HG02623 (cell line): ENCODE data around the gene RBMS1.

Experiments
- ATAC-seq: cut with Tn5 transposase; IDR thresholded peaks from one replicate; pipeline ENCODE4 v1.9.1; 2021; ENCODE audit warnings: moderate library complexity; ENCODE audit not compliant: unreplicated experiment

Gene RBMS1

DNA sequence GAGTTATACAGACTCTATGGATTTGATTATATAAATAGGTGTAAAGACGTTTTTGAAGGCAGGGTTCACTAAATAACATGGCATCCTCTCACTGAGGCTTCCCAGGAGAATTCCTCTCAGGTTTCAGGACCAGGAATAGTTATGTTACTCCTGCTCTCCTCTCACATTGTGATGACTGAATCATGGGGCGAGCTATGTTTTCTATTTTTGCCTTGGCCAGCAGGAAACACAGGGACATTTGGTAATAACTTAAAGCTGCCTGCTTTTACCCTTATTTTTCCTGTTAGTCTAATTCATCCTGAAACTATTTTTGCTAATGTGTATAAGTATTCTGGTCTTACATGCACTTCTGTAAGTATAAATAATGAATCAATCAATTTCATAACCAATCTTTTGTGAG is 178.3 kb downstream of the RBMS1 start:
- ATAC-seq = no peak

DNA sequence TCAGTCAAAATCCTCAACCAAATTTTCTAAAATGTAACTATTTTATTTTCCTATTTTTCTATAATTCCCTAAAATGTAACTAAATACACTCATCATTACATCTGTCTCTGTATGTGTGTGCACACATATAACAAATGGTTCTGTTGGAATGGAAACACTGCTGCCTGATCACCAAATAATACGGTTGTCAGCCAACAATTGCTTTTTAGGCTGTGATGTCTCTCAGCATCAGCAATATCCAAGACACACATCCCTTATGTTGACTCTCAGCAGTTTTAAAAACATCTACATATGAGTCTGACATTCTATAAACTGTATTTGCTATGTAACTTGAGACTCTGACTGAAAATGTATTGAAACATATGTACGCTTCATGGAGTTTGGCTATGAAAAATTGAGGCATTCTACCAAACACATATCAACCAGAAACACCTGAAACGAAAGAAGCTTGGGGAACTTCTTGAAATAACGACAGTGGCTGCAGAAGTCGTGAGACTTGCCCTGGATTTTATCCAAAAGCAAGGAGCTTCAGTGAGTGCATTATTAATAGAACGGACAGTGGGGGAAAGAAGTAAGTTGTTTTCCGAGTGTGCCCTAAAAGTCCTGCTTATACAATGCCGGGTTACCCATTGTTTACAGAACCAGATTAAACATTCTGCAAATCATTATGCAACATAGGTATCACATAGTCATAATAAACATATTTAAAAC is 183.3 kb downstream of the RBMS1 start:
- no peak for ATAC-seq

DNA sequence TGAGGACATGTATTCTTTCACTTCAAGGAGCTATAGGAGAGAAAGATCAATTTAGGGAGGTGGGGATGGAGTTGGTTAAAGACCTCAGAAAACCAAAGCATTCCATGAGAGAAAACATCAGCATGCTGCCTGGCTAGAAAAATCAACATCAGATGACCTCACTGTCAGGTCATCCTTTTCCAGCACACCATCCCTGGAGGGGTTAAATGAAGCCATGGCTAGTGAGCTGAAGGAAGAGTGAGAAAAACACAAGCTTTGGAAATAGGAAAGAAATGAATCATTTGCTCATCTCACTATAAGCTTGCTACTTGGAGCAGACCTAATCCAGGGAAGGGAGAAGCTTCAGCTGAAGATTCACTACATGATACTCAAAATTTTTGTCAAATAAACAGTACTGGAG is 184.0 kb downstream of the RBMS1 start:
- ATAC-seq = no peak

DNA sequence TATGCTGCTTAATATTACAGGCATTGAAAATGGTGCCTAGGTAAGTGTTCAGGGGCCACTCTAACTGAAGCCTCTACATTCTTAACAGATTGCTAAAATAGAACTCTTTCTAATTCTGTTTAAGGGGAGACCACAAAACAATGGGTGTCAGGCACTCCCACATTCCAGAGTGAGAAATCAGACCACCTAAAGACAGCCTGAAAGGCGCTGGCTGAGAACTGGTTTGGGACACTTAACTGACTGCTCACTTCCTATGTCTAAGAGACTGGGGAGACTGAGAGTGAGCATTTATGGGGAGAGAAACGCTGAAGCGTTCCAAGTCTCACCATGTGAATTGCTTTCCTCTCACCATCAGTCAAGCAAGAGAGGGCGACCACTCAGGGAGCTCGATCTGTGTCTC is 184.7 kb downstream of the RBMS1 start:
- ATAC-seq = no peak

DNA sequence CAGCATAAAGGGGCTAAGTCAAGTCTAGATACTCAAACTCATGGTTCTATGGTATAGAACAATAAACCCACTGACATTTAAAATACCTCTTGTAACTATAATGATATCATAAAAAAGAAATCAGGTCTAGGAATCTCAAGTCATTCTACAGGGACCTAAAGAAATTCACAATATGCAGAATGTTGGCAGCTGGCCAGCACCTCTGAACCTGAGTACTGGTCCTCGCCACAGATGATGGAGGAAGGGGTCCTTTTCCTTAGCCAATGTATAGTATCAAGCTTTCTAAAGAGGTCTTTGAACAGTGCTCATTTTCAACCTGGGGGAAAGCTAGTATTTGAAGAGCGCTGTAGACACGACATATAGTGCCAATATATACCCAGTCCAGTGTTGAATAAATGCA is 185.1 kb downstream of the RBMS1 start:
- no peak for ATAC-seq

DNA sequence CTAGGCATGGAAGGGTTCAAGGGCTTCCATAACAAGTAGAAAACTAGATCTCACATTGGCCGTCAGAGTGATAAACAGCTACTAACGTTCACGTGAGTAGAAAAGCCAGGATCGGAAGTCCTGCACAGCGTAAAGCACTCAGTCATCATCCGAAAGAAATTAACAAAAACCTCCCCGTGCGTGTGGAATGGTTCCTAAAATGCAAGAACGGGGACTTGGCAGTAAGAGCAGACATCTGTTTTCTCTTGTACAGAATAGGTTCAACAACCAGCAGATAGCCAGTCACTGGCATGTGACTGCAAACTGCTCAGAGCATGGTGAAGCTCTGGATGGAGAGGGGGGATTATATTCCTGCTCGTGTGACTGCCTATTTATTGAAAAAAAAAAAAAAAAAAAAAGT is 186.6 kb downstream of the RBMS1 start:
- ATAC-seq = no peak

DNA sequence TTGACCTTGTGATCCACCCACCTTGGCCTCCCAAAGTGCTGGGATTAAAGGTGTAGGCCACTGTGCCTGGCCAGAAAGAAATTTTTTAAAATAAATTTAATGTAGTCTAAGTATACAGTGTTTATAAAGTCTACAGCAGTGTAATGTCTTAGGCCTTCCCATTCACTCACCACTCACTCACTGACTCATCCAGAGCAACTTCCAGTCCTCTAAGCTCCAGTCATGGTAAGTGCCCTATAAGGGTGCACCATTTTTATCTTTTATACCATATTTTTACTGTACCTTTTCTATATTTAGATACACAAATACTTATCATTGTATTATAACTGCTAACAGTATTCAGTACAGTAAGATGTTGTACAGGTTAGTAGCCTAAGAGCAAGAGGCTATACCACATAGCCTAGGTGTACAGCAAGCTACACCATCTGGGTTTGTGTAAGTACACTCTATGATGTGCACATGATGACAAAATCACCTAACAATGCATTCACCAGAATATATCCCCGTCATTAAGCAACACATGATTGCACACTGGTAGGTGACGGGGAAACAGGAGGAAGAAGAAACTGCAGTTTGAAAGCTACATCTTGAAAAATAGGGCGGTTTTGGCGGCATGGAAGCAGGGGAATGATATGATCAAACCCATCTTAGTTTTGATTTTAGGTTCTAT is 188.4 kb downstream of the RBMS1 start:
- ATAC-seq = no peak

DNA sequence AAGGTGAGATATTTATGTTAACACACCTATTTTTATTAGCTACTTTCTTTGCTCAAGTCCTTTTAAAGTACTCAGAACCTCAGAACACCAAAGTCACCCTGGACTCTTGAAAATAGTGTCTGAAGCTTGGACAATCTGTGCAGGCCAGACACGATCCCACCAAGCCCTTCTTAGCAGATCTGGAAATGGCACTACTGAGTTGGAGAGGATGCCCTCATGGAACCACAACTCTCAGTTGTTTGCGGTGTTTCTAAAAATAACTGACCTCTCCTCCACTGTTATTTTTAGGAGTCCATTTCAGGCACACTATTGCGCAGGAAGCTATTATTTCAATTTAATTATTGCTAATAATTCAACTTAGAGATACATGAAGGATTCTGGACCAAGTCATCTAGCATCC is 190.1 kb downstream of the RBMS1 start:
- no peak for ATAC-seq

DNA sequence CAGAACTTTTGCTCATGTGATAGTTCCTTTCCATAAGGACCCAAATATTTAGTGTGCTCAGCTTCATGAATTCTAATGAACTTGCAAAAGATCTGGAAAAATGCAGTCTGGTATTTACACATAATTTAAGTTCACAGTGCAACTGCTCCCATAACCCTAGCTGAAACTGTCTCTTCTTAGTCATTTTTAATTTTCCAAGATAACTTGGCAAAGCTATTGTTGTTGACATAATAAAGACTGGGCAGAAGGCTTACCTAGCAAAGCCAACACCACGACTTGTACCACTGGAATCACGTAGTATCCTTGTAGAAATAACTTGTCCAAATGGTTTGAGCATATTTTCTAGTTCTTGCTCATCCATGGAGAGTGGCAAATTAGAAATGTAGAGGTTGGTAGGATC is 190.5 kb downstream of the RBMS1 start:
- ATAC-seq = no peak

DNA sequence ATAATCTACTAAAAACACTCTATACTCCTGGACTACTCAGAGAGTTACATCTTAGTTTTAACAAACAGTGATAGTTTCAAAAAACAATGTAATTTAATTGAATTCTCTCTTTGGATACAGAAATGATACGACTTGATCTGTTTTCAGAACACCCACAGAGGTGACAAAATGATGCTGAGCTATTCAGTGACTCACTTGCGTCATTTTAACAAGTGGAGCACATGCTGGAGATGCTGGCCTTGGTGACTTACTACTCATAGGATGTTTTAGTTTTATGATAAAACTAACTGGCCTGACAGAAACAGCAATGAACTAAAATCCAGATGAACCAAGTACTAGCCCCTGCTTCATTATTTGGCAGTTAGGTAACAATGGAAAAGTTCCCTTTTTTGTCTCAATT is 192.2 kb downstream of the RBMS1 start:
- ATAC-seq = no peak

DNA sequence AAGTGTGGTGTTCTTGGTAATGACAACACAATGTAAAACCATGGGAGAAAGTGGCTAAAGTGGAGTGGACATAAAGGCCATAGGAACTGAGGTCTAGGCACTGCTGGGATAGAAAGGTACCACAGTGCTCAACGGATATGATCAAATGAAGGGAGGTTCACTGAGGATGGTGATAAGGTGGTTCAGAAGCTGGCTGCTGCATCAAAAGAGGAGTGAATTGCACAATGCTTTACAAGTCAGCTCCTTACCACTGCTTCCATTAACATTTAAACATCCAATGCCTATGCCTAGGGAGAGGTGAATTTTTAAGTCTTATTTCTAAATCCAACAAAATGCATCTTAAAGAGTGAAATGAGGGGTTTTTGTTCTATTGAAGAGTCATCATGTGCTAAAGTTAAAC is 193.4 kb downstream of the RBMS1 start:
- no peak for ATAC-seq

DNA sequence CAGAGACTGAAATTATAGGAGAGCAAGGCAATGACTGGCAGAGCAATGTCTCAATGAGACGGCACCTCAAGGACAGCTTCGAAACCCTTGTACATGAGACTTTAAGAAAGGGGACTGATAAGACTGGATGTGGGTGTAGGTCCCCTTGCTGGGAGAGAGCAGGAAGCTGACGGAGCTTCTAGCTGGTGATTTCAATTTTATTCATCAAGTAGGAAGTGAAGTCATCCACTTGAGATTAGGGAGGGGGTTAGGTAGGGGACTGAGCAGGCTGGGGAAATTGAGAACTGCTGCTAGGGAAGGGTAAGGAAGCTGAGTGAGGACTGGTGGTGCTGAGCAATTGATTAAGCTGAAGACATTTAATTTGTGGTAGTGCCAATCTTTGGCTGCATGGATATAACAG is 194.1 kb downstream of the RBMS1 start:
- no peak for ATAC-seq

DNA sequence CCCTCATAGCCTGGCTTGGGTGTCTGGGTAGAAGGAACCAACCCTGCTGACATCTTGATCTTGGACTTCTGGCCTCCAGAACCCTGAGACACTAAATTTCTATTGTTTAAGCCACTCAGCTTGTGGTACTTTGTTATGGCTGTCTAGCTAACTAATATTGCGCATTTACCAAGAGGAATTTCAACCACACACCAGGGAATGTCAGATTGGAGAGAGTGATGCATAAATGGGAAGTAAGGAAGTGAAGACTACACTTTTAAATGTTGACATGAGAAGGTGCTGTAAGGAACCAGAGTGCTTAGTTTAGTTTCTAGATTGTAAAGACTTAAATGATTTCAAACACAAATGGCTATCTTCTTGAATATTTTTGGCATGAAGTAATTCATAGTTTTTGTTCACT is 194.6 kb downstream of the RBMS1 start:
- no peak for ATAC-seq

DNA sequence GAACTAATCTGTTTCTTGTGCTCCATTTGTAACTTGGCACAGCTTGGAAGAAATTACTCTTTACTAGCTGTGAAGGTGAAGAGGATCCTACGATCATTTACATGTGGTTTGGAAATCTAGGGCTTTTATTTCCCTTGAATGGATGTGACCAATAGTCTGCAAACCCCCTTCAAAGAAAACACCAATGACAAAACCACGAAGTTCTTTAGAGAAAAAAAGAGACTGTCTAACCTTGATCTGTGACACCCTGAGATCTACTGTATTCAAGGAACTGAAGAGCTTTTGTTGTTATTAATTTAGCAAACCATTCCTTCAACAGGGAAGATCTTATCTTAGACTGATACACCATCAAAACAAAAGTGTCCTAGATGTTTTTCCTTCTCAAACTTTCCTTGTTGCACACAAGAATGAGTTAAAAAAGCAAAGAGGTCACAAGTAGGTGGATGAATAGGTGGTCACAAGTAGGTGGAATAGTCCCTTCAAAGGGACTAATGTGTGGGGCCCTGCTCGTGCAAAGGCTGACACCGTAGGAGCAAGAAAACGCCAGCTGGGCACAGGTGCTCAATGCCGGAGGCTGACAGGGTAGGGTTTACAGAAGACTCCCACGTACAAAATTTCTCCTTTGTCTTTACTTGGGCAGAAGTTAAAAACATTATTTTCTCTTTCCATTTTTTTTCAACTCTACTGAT is 197.9 kb downstream of the RBMS1 start:
- ATAC-seq = no peak

DNA sequence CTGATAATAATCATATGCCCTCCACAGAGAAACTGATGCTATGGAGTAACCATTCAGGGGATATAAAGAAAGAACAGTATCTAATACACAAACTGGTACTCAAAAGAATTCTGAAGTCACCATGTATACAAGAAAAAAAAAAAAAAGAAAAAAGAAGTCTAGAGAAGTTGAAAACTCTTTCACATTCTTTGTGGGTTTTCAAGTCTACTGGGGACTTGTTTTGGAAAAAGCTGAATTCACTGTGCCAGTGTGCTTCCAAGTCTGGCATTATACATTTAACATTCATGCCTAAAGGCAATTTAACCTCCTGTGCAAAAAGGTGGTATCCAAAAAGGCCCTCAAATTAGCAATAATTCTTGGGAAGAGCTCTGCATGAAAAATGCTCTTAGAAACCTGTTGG is 198.7 kb downstream of the RBMS1 start:
- no peak for ATAC-seq

DNA sequence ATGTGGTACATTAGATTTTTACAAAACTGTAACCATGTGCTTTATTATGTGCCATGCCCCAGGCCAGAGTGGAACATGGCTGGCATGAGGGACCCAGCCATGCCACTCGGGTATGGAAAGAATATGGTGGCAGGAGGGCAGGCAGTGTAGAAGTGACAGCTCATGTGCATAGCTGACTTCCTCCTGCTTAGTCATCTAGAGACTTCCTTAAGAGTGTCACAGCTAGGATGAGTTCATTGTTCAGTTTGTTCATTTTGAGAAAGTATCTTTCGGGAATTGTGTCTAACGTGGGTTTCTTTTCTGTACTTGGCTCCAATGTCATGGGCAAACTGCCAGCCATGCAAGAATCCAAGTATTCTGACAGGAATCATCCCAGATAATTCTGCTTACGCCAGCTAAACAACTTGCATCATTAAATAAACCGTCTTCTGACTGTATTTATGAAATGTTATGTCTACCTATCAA is 199.2 kb downstream of the RBMS1 start:
- peak; percentile 78 for ATAC-seq

DNA sequence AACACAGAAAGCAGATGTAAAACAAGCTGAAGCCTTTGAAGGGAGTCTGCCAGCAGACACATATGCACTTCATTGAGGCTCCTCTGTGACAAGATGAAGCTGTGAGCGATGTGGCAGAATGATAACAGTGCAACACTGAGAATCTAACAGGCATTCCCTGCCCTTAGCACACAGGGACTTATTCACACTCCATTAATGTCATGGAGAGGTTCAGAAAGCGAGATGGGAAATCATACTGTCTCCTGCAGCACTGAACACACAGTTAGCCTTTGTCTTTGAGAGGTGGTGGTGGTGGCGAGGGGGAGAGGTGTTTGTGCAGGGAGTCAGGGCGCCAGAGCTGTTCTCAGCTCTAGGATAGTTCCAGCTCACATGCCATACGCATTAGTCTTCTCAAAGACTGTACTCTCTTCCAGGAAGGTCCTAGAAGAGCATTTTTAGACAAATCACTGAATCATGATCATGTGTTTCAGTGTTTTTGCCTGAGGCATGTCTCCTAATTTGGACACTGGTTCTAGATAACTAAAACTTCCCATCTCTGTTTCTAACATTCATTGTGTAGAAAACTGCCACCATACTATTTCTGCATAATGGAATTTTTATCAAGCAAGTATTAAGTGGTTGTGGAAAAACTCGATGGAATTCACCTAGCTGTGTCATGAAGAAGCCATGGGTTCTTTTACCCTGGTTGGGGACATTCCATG is 200.1 kb downstream of the RBMS1 start:
- ATAC-seq = no peak

DNA sequence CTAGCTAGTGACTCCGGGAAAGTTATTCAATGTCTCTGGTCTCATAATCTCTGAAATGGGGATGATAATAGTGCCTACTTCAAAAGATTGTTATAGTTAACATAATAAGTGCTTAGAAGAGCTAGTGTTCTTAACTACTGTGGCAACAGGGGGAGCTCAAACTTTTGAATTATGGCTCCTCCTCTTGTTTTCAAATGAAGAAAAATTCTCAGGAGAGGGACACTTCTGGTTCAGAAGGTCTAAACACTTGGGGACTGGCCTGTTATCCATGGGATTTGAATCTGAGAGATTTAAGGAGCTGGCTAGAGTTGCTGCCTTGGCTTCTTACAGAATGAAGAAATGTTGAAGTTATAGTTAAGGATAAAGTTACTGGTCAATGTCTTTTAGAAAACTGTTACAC is 201.4 kb downstream of the RBMS1 start:
- no peak for ATAC-seq

DNA sequence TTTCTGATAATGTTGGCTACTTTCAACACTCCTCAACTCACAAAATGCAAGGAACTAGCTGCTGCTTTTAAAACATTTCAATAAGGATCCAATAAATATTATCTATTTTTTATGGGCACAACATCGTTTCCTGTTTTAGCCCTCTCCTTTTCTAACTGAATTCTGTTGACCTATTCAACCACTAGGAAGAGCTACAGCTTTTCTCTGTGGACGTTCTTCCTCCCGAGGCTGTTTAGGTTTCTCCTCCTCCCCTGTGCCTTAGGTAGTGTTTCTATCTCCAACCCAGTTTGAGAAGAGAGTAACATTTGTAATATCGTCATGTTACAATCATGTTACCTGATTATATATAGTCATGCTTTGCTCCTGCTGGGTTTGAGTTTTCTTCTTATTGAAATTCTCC is 202.2 kb downstream of the RBMS1 start:
- no peak for ATAC-seq

DNA sequence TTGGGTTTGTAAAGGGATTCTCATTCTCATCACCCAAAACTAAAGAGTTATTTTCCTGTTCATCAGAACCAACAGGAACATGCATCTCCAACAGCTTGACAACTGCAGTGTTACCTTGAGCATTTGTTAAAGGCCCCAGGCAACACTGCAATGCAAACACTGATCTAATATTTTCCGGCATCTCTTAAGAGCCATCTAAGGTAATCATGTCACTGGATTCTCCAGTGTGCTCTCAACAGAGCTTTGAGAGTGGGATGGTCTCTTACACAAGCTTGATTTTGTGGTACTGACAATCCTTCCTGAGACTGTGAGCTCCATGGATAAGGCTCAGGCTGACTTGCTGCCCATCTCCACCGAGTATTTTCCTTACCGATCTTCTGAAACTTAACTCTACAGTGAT is 203.0 kb downstream of the RBMS1 start:
- no peak for ATAC-seq

DNA sequence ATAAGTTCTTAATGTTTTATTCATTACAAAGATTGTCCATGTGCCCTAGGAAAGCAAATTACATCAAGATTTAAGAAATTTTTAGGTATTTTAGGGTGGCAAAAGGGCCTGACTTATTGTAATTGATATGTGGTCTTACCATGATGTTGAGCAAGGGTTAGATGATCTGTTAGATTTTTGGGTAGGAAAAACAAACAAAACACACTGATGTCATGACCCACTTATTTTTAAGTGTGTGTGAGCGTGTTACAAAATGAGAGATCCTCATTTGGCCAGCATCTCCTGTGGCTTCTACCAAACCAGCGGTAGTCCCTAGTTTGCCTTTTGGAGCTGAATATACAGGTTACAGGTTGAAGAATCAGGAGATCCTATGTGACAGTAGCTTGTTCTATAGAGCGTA is 203.8 kb downstream of the RBMS1 start:
- ATAC-seq = no peak

DNA sequence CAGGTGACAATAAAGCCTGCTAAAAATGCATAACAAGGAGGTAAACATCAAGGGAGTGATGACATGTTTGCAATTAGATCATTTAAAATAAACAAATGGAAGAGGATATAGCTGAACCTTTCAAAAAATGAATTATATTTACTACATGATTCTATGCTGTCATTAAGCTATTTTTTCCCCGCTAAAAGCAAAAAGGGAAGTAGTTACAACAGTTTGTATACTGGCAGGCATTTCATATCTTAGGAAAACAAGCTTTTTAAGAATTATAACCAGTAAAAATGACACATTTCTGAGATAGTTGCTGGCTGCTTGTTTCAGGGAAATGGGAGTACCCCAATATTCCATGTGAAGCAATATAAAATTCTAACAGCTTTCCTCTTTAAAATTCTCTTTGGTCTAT is 204.5 kb downstream of the RBMS1 start:
- ATAC-seq = no peak
